ENCODE results near the gene OR7G1. TPM values are rescaled to one million over a fixed set of nuclear protein-coding genes. Genes with fewer than 3 reads are reported as not detected.

The OR7G1 gene
- total RNA-seq, 1 donor from 2014 or later = not detected

GRCh38 chr19:9140159-9140874 is 24.8 kb upstream of the OR7G1 start, which contains the start of gene ZNF317:
Gene ZNF317 (plus strand): TSS chr19:9140397. CDS start chr19:9156017, 15,620 bp downstream.
- DNase-seq (ENCODE audit: low spot score in 2 of 2, unreplicated experiment in 2 of 2) = peak; percentile 82 to 83
- Mint-ChIP-seq H3K9me3 (peaks cover 19% of the 10 kb centered on the region), H3K36me3 (peaks cover 30% of the 10 kb centered on the region), H3K4me1 (peaks cover 16% of the 10 kb centered on the region), H3K27me3 (ENCODE audit: low read depth) (peaks cover 3% of the 10 kb centered on the region), H3K4me3 (peak within 1 kb of the TSS; percentile 97), H3K27ac (peak within 1 kb of the TSS; percentile 97)
- TF ChIP-seq, protein P1, sequence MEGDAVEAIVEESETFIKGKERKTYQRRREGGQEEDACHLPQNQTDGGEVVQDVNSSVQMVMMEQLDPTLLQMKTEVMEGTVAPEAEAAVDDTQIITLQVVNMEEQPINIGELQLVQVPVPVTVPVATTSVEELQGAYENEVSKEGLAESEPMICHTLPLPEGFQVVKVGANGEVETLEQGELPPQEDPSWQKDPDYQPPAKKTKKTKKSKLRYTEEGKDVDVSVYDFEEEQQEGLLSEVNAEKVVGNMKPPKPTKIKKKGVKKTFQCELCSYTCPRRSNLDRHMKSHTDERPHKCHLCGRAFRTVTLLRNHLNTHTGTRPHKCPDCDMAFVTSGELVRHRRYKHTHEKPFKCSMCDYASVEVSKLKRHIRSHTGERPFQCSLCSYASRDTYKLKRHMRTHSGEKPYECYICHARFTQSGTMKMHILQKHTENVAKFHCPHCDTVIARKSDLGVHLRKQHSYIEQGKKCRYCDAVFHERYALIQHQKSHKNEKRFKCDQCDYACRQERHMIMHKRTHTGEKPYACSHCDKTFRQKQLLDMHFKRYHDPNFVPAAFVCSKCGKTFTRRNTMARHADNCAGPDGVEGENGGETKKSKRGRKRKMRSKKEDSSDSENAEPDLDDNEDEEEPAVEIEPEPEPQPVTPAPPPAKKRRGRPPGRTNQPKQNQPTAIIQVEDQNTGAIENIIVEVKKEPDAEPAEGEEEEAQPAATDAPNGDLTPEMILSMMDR (IDR thresholded peaks at IDR 0.05; ENCODE audit: unreplicated experiment) = no peak

- Mint-ChIP-seq H3K4me3 (peak overlapping the region; percentile 97), H3K27ac (peak overlapping the region; percentile 97), H3K4me1 (peaks cover 16% of the 10 kb centered on the region), H3K27me3 (ENCODE audit: low read depth) (peaks cover 3% of the 10 kb centered on the region), H3K9me3 (peaks cover 15% of the 10 kb centered on the region), H3K36me3 (peaks cover 23% of the 10 kb centered on the region)
- TF ChIP-seq, protein P1 (IDR thresholded peaks at IDR 0.05; ENCODE audit: unreplicated experiment) = no peak
- no peak for DNase-seq (ENCODE audit: low spot score in 2 of 2, unreplicated experiment in 2 of 2)
These were observed 24.1 kb upstream of the OR7G1 start for GRCh38 chr19:9139609-9140158.

- H3K36me3 Mint-ChIP-seq = no peaks in the 10 kb centered on the region
- H3K4me3 Mint-ChIP-seq = no peak overlapping the region
- no peak for DNase-seq (ENCODE audit: low spot score in 2 of 2, unreplicated experiment in 2 of 2)
- H3K27ac Mint-ChIP-seq = no peak overlapping the region
- TF ChIP-seq, protein P1 (IDR thresholded peaks at IDR 0.05; ENCODE audit: unreplicated experiment) = no peak
- H3K9me3 Mint-ChIP-seq = peaks cover 2% of the 10 kb centered on the region
- no peaks in the 10 kb centered on the region for H3K4me1 Mint-ChIP-seq
- peaks cover 3% of the 10 kb centered on the region for H3K27me3 Mint-ChIP-seq (ENCODE audit: low read depth)
These were observed 16.9 kb upstream of the OR7G1 start for GRCh38 chr19:9132422-9132821.

- Mint-ChIP-seq H3K9me3 (peaks cover 12% of the 10 kb centered on the region), H3K4me1 (no peaks in the 10 kb centered on the region), H3K27ac (no peak overlapping the region), H3K36me3 (no peaks in the 10 kb centered on the region), H3K27me3 (ENCODE audit: low read depth) (no peaks in the 10 kb centered on the region), H3K4me3 (no peak overlapping the region)
- TF ChIP-seq, protein P1 (IDR thresholded peaks at IDR 0.05; ENCODE audit: unreplicated experiment) = no peak
- no peak for DNase-seq (ENCODE audit: low spot score in 2 of 2, unreplicated experiment in 2 of 2)
These were observed 15.4 kb upstream of the OR7G1 start for GRCh38 chr19:9130965-9131364.

DNA sequence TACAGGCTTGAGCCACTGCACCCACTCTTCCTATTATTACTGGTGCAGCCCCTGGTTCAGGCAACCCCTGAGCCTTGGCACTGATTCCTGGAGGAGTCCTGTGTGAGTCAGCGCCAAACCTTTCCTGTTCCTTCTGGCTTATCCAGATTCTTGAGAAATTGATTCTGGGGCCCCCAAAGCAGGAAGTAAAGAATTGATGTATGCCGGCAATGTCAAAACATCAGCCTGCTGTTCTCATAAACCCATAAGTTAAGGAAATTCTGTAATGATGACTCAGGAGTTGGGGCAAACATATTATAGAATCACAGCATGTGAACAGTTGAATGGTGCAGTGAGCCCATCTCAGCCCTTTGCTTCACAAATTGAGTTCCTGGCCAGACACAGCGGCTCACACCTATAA is 12.6 kb upstream of the OR7G1 start:
- no peaks in the 10 kb centered on the region for H3K4me1 Mint-ChIP-seq
- H3K27ac Mint-ChIP-seq = no peak overlapping the region

More for the DNA sequence above, 12.6 kb upstream of the OR7G1 start:
- Mint-ChIP-seq H3K9me3 (peaks cover 21% of the 10 kb centered on the region), H3K27me3 (ENCODE audit: low read depth) (no peaks in the 10 kb centered on the region), H3K36me3 (no peaks in the 10 kb centered on the region), H3K4me3 (no peak overlapping the region)
- no peak for DNase-seq (ENCODE audit: low spot score in 2 of 2, unreplicated experiment in 2 of 2)
- TF ChIP-seq, protein P1 (IDR thresholded peaks at IDR 0.05; ENCODE audit: unreplicated experiment) = no peak
